CD4-positive, CD25-positive, alpha-beta regulatory T cell (primary cell): ENCODE data around the gene BCL2L12. TPM values are rescaled to one million over a fixed set of nuclear protein-coding genes. Genes with fewer than 3 reads are reported as not detected.
A peak's percentile ranks its signal among the peaks of the same experiment; 100 is the strongest.

Experiments
- ATAC-seq, 2 donors: fragments of 150-1000 bp; cut with Tn5 transposase; one replicate each; pipeline ENCODE4 v1.10.0; 2021; ENCODE audit warnings: low read depth in 2 of 2, moderate number of reproducible peaks in 2 of 2, moderate library complexity in 1 of 2
- DNase-seq, 3 donors: peaks; one replicate each; pipeline versions ENCODE4 v3.0.0 to v3.0.0-alpha.2; 2012 to 2022; ENCODE audit warnings: mixed read lengths in 1 of 3
- H3K27ac ChIP-seq: one replicate; pipeline ENCODE4 v1.7.0; 2013; ENCODE audit warnings: mild to moderate bottlenecking, low read length; ENCODE audit not compliant: insufficient read depth, poor library complexity, severe bottlenecking
- H3K27me3 ChIP-seq: one replicate; pipeline ENCODE4 v1.7.0; 2013; ENCODE audit warnings: low read length; ENCODE audit not compliant: control insufficient read depth, insufficient read depth
- H3K36me3 ChIP-seq: one replicate; pipeline ENCODE4 v1.7.0; 2013; ENCODE audit warnings: mild to moderate bottlenecking, low read length, moderate library complexity; ENCODE audit not compliant: control insufficient read depth, insufficient read depth
- H3K4me1 ChIP-seq: 2 replicates; pipeline ENCODE4 v1.7.0; 2013; ENCODE audit warnings: mild to moderate bottlenecking, low read length; ENCODE audit not compliant: insufficient read depth, control insufficient read depth, poor library complexity, severe bottlenecking
- H3K4me3 ChIP-seq: one replicate; pipeline ENCODE4 v1.7.0; 2013; ENCODE audit warnings: low read depth, mild to moderate bottlenecking, low read length, moderate library complexity
- H3K9me3 ChIP-seq, 2 experiments: 1 replicate in 1 of 2; 2 replicates in 1 of 2; pipeline ENCODE4 v1.7.0; 2013; ENCODE audit warnings: low read length in 2 of 2, mild to moderate bottlenecking in 1 of 2, moderate library complexity in 1 of 2; ENCODE audit not compliant: control insufficient read depth in 2 of 2
- H3K27ac Mint-ChIP-seq, 3 donors: one replicate each; pipeline ENCODE4 v1.8.0; 2020 to 2022; ENCODE audit warnings: mild to moderate bottlenecking in 3 of 3, mixed read lengths in 3 of 3, moderate library complexity in 2 of 3
- H3K27me3 Mint-ChIP-seq: one replicate; pipeline ENCODE4 v1.8.0; 2022; ENCODE audit warnings: mild to moderate bottlenecking, mixed read lengths
- H3K36me3 Mint-ChIP-seq: one replicate; pipeline ENCODE4 v1.8.0; 2020; ENCODE audit warnings: mixed read lengths
- H3K4me1 Mint-ChIP-seq, 4 donors: one replicate each; pipeline ENCODE4 v1.8.0; 2020 to 2022; ENCODE audit warnings: mixed read lengths in 4 of 4, mild to moderate bottlenecking in 1 of 4
- H3K4me3 Mint-ChIP-seq, 4 donors: one replicate each; pipeline ENCODE4 v1.8.0; 2020 to 2022; ENCODE audit warnings: mild to moderate bottlenecking in 4 of 4, mixed read lengths in 4 of 4, moderate library complexity in 3 of 4
- H3K9me3 Mint-ChIP-seq, 7 donors: one replicate each; pipeline ENCODE4 v1.8.0; 2020 to 2022; ENCODE audit warnings: mixed read lengths in 7 of 7, mild to moderate bottlenecking in 3 of 7, moderate library complexity in 2 of 7
- polyA plus RNA-seq, 4 donors: library from polyadenylated mRNA; unstranded; fragments of 300-500 nt; fragmentation: Illumina TruSeq; gene quantifications; one replicate each; pipeline ENCODE4 v1.2.3, GENCODE V29; 2021
- total RNA-seq: library from RNA; stranded (reverse); gene quantifications from one replicate; pipeline ENCODE4 v1.2.3, GENCODE V29; 2022

Gene BCL2L12
- total and polyA plus RNA-seq, 5 donors from 2014 or later: 13.6 to 15.3 (median 15.0) TPM

DNA sequence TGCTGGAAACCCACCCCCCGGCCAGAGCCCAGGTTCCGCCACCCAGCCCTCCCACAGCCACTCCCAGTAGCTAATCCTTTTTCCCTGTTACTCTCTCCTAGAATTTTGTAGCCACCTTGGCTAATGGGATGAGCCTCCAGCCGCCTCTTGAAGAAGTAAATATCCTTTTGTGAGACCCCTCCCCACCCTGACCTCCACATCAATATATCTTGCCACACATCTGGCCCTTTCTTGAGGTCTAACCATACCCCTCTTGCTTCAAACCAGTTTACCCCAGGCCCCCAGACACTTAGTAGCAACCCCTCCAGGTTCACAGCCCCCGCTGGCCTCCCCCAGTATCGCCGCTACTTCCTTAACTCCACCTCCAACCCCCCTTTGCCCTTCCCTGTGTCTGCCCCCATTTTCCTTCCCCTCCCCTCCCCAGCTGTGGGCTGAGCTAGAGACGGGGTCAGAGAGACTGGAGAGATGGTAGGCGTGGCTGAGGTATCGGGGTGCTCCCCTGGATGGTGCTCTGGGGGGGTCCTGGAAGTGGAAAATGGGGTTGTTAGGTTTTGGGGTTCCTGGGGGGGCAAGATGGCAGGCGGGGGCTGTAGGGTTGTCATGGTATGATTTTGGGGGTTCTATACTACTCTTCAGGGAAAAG lies 14.2 kb downstream of the BCL2L12 start:
- H3K27ac ChIP-seq: peak overlapping the region; percentile 98
- ATAC-seq: no peak
- peaks cover 45% of the 10 kb centered on the region for H3K4me1 ChIP-seq
- peak overlapping the region; percentile 47 to 65 (median 56) for H3K27ac Mint-ChIP-seq
- H3K9me3 Mint-ChIP-seq: no peaks in the 10 kb centered on the region
- H3K36me3 Mint-ChIP-seq: no peaks in the 10 kb centered on the region
- H3K27me3 Mint-ChIP-seq: peaks cover 5% of the 10 kb centered on the region
- H3K4me3 Mint-ChIP-seq: peak overlapping the region in 2 of 4 donors; percentile 19 to 54
- peaks cover 0 to 48% (median 21%) of the 10 kb centered on the region in 4 donors for H3K4me1 Mint-ChIP-seq
- H3K36me3 ChIP-seq: peaks cover 20% of the 10 kb centered on the region
- H3K4me3 ChIP-seq: no peak overlapping the region
- DNase-seq: no peak
- no peaks in the 10 kb centered on the region for H3K27me3 ChIP-seq
- H3K9me3 ChIP-seq: no peaks in the 10 kb centered on the region

DNA sequence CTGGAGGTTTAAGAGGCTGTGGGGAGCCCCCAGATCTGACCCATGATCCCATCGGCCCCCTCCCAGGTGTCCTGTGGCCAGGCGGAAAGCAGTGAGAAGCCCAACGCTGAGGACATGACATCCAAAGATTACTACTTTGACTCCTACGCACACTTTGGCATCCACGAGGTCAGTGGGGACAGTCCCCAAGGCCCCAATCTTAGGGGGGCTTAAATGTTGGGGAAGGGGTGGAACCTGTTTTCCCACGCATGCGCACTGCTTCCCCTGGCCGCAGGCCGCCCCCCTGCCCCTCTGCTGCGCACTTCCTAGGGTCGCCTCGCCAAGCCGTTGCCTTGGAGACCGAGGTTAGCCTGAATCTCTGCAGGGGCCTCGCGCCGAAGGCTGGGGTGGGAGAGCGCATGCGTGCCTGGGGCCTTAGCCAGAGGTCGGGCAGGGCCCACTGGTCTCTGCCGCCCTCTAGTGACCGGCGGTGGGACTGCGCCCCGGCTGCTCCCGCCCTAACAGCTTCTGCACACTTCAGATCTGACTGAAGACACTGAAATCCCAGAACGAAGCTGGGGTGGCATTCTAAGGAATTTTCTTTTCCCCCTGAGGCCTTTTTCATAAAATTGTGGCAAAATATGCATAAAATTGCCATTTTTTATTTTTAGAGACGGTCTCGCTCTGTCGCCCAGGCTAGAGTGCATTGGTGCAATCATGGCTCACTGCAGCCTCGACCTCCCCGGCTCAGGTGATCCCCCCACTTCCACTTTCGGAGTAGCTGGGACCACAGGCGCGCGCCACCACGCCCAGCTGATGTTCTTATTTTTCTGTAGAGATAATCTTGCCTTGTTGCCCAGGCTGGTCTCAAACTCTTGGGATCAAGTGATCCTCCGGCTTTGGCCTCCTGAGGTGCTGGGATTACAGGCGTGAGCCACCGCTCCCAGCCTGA lies 15.0 kb downstream of the BCL2L12 start:
- H3K27me3 ChIP-seq: no peaks in the 10 kb centered on the region
- H3K36me3 ChIP-seq: peaks cover 27% of the 10 kb centered on the region
- peaks cover 45% of the 10 kb centered on the region for H3K4me1 ChIP-seq
- H3K9me3 Mint-ChIP-seq: no peaks in the 10 kb centered on the region
- H3K4me3 ChIP-seq: no peak overlapping the region
- peak overlapping the region in 3 of 4 donors; percentile 33 to 67 (median 38) for H3K4me3 Mint-ChIP-seq
- peak; percentile 88 to 91 (median 90) for DNase-seq
- H3K36me3 Mint-ChIP-seq: peaks cover 3% of the 10 kb centered on the region
- peaks cover 5% of the 10 kb centered on the region for H3K27me3 Mint-ChIP-seq
- ATAC-seq: peak; percentile 19 to 21
- peaks cover 0 to 48% (median 21%) of the 10 kb centered on the region in 4 donors for H3K4me1 Mint-ChIP-seq
- peak overlapping the region in 2 of 3 donors; percentile 69 to 80 for H3K27ac Mint-ChIP-seq
- peak overlapping the region; percentile 66 for H3K27ac ChIP-seq
- no peaks in the 10 kb centered on the region for H3K9me3 ChIP-seq

DNA sequence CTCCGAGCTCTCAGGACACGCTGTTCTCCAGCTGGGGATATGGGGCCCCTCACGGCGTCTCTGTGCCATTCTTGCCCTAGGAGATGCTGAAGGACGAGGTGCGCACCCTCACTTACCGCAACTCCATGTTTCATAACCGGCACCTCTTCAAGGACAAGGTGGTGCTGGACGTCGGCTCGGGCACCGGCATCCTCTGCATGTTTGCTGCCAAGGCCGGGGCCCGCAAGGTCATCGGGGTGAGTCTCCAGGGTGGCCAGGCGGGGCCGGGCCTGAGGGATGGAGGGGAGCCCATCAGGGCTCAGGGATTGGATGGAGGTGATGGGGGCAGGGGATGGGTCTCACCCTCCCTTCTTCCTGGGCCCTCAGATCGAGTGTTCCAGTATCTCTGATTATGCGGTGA lies 16.1 kb downstream of the BCL2L12 start:
- no peak for DNase-seq
- Mint-ChIP-seq H3K9me3 (no peaks in the 10 kb centered on the region), H3K4me1 (peaks cover 0 to 39% (median 14%) of the 10 kb centered on the region in 4 donors), H3K36me3 (peaks cover 5% of the 10 kb centered on the region), H3K27ac (no peak overlapping the region), H3K4me3 (no peak overlapping the region), H3K27me3 (no peaks in the 10 kb centered on the region)
- Histone ChIP-seq H3K9me3 (no peaks in the 10 kb centered on the region), H3K27ac (no peak overlapping the region), H3K4me1 (peaks cover 38% of the 10 kb centered on the region), H3K4me3 (no peak overlapping the region), H3K27me3 (no peaks in the 10 kb centered on the region), H3K36me3 (peaks cover 33% of the 10 kb centered on the region)
- no peak for ATAC-seq

DNA sequence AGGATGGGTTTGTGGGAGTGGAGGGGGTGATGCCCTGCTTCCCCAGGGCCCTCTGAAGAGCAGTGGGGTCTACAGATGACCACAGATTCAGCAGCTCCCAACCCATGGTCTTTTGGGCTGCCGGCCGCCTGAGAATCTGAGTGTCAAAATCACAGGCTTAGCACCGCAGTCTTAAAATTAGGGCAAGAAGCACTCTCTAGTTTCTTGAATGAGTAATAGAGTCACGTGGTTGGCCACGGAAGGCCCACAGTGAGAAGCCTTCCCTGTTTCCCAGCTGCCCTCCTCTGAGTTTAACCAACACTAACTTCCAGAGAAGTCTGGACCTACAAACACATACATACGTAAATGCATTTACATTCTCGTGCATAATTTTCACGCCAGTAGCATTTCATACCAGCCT lies 16.5 kb downstream of the BCL2L12 start:
- H3K27ac Mint-ChIP-seq: no peak overlapping the region
- no peak for DNase-seq
- H3K4me1 Mint-ChIP-seq: peaks cover 0 to 34% (median 14%) of the 10 kb centered on the region in 4 donors
- H3K36me3 Mint-ChIP-seq: peaks cover 5% of the 10 kb centered on the region
- Histone ChIP-seq H3K27ac (no peak overlapping the region), H3K27me3 (no peaks in the 10 kb centered on the region), H3K4me3 (no peak overlapping the region), H3K4me1 (peaks cover 34% of the 10 kb centered on the region), H3K9me3 (no peaks in the 10 kb centered on the region), H3K36me3 (peaks cover 35% of the 10 kb centered on the region)
- ATAC-seq: no peak
- H3K4me3 Mint-ChIP-seq: no peak overlapping the region
- H3K27me3 Mint-ChIP-seq: no peaks in the 10 kb centered on the region
- no peaks in the 10 kb centered on the region for H3K9me3 Mint-ChIP-seq

DNA sequence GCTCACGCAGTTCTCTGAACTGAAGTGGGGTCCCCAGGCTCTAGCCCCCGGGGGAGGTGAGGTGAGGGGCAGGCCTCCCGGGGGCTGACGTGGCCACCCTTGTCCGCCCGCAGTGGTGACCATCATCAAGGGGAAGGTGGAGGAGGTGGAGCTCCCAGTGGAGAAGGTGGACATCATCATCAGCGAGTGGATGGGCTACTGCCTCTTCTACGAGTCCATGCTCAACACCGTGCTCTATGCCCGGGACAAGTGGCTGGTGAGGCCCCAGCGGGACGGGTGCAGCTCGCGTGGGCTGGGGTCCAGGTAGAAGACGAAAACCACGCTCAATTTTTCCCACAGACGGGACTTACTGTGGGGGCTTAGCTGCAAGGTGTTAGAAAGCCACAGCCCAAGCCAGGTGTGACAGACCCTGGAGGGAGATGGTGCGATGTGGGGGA lies 18.1 kb downstream of the BCL2L12 start:
- no peak for DNase-seq
- H3K27me3 ChIP-seq: no peaks in the 10 kb centered on the region
- Mint-ChIP-seq H3K9me3 (no peaks in the 10 kb centered on the region), H3K27me3 (no peaks in the 10 kb centered on the region), H3K27ac (no peak overlapping the region), H3K4me1 (peaks cover 0 to 27% (median 8%) of the 10 kb centered on the region in 4 donors), H3K36me3 (peaks cover 9% of the 10 kb centered on the region), H3K4me3 (peak overlapping the region in 1 of 4 donors; percentile 23)
- peaks cover 35% of the 10 kb centered on the region for H3K36me3 ChIP-seq
- no peaks in the 10 kb centered on the region for H3K9me3 ChIP-seq
- no peak overlapping the region for H3K27ac ChIP-seq
- peaks cover 20% of the 10 kb centered on the region for H3K4me1 ChIP-seq
- no peak overlapping the region for H3K4me3 ChIP-seq
- ATAC-seq: no peak

DNA sequence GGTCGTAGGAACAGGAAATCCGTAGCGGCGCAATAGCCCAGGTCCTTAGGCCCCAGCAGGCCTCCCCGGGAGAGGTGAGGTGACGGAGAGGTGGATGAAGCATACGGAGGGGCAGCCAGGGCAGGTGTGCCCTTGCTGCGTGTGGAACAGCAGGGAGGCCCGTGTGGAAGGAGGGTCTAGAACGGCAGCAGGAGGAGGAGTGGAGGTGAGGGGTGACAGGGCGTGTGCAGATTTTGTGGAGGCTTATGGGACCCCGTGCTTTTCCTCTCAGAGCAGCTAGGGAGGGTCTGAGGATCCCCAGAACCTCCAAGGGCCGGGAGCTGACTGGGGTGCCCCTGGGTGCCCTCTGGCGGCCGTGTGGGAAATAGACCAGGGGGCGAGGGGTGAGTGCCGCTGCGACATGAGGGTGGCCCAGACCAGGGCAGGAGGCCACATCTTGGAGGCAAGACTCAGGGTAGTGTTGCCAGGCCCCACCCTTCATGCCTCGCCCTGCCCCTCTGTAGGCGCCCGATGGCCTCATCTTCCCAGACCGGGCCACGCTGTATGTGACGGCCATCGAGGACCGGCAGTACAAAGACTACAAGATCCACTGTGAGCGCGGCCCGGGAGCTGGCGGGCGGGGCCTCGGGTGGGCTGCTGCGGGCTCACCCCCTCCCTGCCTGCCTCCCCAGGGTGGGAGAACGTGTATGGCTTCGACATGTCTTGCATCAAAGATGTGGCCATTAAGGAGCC lies 18.7 kb downstream of the BCL2L12 start:
- no peak overlapping the region for H3K27ac Mint-ChIP-seq
- no peak for DNase-seq

DNA sequence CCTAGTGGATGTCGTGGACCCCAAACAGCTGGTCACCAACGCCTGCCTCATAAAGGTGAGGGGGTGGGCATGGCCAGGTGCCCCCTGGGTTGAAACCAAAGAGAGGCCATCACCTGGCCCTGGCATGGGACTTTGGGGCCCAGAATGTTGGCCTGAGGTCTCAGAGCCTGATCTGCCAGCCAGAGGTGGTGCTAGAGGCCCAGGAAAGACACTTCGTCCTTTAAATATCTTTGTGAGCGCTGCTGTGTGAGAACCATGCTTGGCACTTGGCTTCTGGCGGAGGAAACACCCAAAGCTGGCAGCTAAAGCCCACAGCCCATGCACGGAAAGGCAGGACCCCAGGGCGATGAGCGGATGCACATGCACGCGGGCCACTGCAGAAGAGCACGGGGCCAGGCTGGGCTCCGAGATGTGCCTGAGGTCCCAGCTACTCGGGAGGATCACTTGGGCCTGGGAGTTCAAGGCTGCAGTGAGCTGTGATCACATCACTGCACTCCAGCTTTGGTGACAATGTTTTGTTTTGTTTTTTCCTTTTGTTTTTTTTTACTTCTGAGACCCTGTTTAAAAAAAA lies 19.3 kb downstream of the BCL2L12 start:
- H3K4me3 ChIP-seq: no peak overlapping the region
- H3K36me3 ChIP-seq: peaks cover 35% of the 10 kb centered on the region
- ATAC-seq (no peak), DNase-seq (no peak)
- Mint-ChIP-seq H3K27me3 (no peaks in the 10 kb centered on the region), H3K4me1 (peaks cover 0 to 19% (median 4%) of the 10 kb centered on the region in 4 donors), H3K27ac (no peak overlapping the region), H3K36me3 (peaks cover 9% of the 10 kb centered on the region), H3K9me3 (no peaks in the 10 kb centered on the region), H3K4me3 (no peak overlapping the region)
- H3K4me1 ChIP-seq: peaks cover 15% of the 10 kb centered on the region
- H3K27ac ChIP-seq: no peak overlapping the region
- no peaks in the 10 kb centered on the region for H3K27me3 ChIP-seq
- H3K9me3 ChIP-seq: no peaks in the 10 kb centered on the region

More for the DNA sequence above, 18.7 kb downstream of the BCL2L12 start:
- Histone ChIP-seq H3K36me3 (peaks cover 35% of the 10 kb centered on the region), H3K4me3 (no peak overlapping the region), H3K9me3 (no peaks in the 10 kb centered on the region), H3K27ac (no peak overlapping the region), H3K4me1 (peaks cover 17% of the 10 kb centered on the region), H3K27me3 (no peaks in the 10 kb centered on the region)
- Mint-ChIP-seq H3K4me3 (peak overlapping the region in 1 of 4 donors; percentile 23), H3K36me3 (peaks cover 9% of the 10 kb centered on the region), H3K27me3 (no peaks in the 10 kb centered on the region), H3K4me1 (peaks cover 0 to 21% (median 8%) of the 10 kb centered on the region in 4 donors), H3K9me3 (no peaks in the 10 kb centered on the region)
- ATAC-seq: no peak
